ENCODE data around the gene EPHB1. TPM values are rescaled to one million over a fixed set of nuclear protein-coding genes. Genes with fewer than 3 reads are reported as not detected.

The EPHB1 gene
- total RNA-seq, 1 donor from 2014 or later: 0.53 TPM

DNA sequence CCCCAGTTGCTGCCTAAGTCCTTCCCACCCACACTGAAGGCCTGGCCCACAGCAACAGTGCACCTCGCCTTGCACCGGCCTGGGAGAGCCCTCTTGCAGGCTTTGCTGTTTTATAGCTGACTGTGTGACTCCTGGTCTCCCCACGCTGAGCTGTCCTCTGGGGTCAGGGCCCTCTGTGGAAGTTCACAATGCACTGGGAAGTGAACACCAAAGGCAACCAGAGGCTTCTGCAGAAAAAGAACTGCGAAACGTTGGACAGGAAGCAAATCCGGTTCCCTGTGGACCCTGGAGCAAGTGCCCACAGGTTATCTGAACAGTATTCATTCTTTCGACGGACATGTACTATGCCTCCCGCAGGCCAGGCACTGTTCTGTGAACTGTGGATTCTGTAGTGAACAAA is 737 bp upstream of the EPHB1 start:
- no peak for DNase-seq (ENCODE audit: low spot score in 2 of 2)
- Histone ChIP-seq H3K4me1 (peaks cover 0 to 3% of the 10 kb centered on the region in 2 donors), H3K4me3 (no peak overlapping the region), H3K27ac (no peak overlapping the region), H3K36me3 (no peaks in the 10 kb centered on the region), H3K9me3 (no peaks in the 10 kb centered on the region), H3K27me3 (no peaks in the 10 kb centered on the region)
- intact Hi-C loops (cut with DNase I): loop anchor here (5.0 kb wide), 1 partner anchor 192 kb away; no protein-coding TSS in a partner anchor
- TF ChIP-seq, protein P1, sequence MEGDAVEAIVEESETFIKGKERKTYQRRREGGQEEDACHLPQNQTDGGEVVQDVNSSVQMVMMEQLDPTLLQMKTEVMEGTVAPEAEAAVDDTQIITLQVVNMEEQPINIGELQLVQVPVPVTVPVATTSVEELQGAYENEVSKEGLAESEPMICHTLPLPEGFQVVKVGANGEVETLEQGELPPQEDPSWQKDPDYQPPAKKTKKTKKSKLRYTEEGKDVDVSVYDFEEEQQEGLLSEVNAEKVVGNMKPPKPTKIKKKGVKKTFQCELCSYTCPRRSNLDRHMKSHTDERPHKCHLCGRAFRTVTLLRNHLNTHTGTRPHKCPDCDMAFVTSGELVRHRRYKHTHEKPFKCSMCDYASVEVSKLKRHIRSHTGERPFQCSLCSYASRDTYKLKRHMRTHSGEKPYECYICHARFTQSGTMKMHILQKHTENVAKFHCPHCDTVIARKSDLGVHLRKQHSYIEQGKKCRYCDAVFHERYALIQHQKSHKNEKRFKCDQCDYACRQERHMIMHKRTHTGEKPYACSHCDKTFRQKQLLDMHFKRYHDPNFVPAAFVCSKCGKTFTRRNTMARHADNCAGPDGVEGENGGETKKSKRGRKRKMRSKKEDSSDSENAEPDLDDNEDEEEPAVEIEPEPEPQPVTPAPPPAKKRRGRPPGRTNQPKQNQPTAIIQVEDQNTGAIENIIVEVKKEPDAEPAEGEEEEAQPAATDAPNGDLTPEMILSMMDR (IDR thresholded peaks at IDR 0.05): no peak

DNA sequence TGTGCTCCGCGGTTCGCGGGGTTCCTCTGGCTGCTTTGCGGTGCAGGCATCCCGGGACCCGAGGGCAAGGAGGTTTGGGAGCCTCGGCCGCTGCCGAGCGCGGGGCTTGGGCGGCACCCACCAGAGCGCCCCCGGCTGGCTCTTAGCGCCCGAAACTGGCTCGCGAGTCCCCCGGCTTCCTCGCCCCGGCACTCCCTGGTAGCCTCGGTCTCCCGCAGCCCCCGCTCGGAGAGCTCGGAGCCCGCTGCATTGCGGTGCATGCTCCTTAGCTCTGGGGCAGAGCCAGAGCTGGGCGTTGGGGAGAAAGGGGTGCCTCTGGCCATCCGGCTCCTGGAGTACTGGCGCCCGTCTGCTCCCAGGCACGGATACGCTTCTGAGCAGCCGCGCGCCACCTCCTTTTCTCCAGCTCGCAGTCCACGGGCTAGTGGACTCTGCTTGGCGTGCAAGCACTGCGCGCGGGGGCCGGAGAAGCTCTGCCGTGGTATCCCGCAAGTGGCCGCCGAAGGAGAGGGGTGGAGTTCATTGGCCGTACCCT is 753 bp downstream of the EPHB1 start:
- H3K27me3 ChIP-seq: no peaks in the 10 kb centered on the region
- TF ChIP-seq, protein P1 (IDR thresholded peaks at IDR 0.05): no peak
- H3K27ac ChIP-seq: no peak overlapping the region
- peaks cover 0 to 3% of the 10 kb centered on the region in 2 donors for H3K4me1 ChIP-seq
- no peak for DNase-seq (ENCODE audit: low spot score in 2 of 2)
- H3K9me3 ChIP-seq: no peaks in the 10 kb centered on the region
- intact Hi-C loops (cut with DNase I): loop anchor here (5.0 kb wide), 1 partner anchor 1101 kb away; no protein-coding TSS in a partner anchor
- no peaks in the 10 kb centered on the region for H3K36me3 ChIP-seq
- H3K4me3 ChIP-seq: peak overlapping the region; percentile 44 to 84

DNA sequence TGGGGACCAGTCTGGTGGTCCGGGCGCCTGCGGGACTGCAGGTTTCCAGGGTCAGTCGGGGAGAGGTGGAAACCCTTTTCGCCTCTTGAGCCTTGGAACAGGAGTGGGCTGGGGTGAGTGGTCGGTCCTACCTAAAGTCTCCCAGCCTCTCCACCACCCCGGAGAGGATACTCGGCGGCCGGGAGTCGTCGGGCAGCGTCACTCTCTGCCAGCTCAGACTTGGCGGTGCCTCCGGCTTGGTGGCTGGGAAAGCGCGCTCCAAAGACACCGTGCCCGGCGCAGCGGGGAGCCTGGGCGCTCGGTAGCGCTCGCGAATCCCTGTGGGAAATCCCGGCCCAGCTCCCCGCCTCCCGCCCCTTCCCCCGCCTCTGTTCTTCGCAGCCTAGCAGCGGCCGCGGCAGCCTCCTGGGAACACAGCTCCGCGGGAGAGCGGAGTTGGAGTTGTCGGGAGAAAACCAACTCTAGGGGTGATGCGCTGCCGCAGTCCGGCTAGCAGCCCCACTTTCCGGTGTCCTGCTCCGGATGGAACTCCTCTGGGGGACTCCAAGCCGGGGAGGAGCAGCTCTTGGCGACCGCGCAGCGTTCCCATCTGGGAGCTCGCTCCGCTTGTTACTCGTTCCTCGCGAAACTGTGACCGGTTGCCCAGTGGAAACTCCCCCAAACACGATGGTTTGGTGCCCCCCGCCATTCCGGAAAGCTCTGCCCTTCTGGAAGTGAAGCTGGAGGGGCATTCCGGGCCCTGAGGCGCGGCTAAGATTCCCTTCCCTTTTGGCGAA is 1.4 kb downstream of the EPHB1 start:
- Histone ChIP-seq H3K4me1 (peaks cover 0 to 3% of the 10 kb centered on the region in 2 donors), H3K27ac (no peak overlapping the region), H3K36me3 (no peaks in the 10 kb centered on the region)

DNA sequence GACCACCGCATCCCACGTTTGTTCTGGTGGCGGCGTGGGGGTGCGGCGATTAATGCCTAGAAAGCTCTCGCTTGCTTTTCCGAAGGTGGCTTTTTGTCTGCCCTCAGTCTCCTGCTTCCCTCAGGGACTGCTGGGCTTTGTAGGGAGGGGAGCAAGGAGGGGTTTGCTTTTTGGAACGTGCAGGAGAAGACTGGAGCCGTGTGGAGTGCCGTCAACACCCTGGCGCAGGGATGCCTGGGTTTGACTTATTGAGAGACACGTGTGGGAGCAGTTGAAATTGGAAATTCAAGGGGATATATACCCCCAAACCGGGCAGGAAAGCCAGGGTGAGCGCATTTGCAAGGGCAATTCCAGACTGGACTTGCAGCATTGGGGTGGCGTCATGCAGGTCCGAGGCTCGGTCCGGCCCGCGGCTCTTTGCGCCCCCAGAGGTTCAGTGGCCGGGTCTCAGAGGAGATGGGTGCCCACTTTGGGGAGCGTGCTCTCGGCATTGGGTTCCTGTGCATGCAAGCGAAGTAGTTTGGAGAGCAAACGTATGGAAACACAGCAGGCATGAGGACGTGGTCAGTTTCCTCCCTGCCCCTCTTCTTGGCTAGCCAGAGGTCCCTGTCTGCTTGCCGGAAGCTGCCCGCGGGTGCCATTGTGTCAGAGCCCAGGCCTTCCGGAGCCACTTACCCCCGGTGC is 2.1 kb downstream of the EPHB1 start:
- TF ChIP-seq, protein P1 (IDR thresholded peaks at IDR 0.05): no peak
- H3K4me1 ChIP-seq: peaks cover 0 to 3% of the 10 kb centered on the region in 2 donors
- intact Hi-C loops (cut with DNase I): loop anchor here (5.0 kb wide), 1 partner anchor 1100 kb away; no protein-coding TSS in a partner anchor
- H3K4me3 ChIP-seq: peak overlapping the region; percentile 44 to 84
- no peak overlapping the region for H3K27ac ChIP-seq
- no peaks in the 10 kb centered on the region for H3K9me3 ChIP-seq
- H3K27me3 ChIP-seq: no peaks in the 10 kb centered on the region
- no peaks in the 10 kb centered on the region for H3K36me3 ChIP-seq
- no peak for DNase-seq (ENCODE audit: low spot score in 2 of 2)

More for the DNA sequence above, 1.4 kb downstream of the EPHB1 start:
- no peak for DNase-seq (ENCODE audit: low spot score in 2 of 2)
- Histone ChIP-seq H3K9me3 (no peaks in the 10 kb centered on the region), H3K27me3 (no peaks in the 10 kb centered on the region), H3K4me3 (peak overlapping the region; percentile 44 to 84)
- TF ChIP-seq, protein P1 (IDR thresholded peaks at IDR 0.05): no peak
- intact Hi-C loops (cut with DNase I): loop anchor here (5.0 kb wide), 1 partner anchor 1101 kb away; no protein-coding TSS in a partner anchor

DNA sequence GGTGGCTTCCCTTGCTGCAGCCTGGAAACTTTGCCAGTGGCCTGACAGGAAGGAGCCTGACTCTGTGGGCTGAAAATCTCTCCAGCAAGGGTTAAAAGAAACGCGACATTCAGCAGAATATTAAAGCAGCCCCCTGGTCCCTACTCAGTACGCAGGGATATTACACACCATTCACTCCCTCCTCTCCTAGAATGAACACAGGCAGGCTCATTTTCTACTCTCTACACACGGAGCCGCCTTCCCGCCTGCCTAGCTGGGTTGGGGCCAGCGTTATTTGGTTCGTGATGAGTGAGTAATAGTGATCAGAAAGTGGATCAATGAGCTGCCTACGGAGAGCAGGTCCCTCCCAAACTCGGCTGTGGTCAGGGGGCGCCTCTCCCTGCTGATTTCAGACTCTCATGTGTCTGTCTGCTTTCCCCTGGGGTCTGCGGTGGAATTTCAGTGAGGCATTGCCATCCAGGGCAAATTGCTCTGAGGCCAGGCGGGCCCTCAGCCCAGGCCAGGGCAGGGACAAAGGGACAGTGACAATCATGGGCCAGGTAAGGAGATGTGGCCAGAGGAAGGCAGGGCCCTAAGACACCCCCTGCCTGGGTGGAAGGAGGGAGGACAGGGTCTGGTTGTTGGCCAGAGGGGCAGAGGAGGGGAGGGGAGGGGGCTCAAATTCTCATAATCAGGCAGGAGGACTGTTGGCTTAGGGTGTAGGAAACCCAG is 2.8 kb downstream of the EPHB1 start:
- intact Hi-C loops (cut with DNase I): loop anchor here (5.0 kb wide), 1 partner anchor 1099 kb away; no protein-coding TSS in a partner anchor
- Histone ChIP-seq H3K27ac (no peak overlapping the region), H3K9me3 (no peaks in the 10 kb centered on the region), H3K4me1 (peaks cover 0 to 3% of the 10 kb centered on the region in 2 donors), H3K4me3 (peak overlapping the region in 1 of 2 donors; percentile 84), H3K27me3 (no peaks in the 10 kb centered on the region), H3K36me3 (no peaks in the 10 kb centered on the region)
- TF ChIP-seq, protein P1 (IDR thresholded peaks at IDR 0.05): no peak
- no peak for DNase-seq (ENCODE audit: low spot score in 2 of 2)

Data from ascending aorta (tissue), 2 donors.